HepG2 (cell line): ENCODE data around the gene UQCRC1. TPM values are rescaled to one million over a fixed set of nuclear protein-coding genes. Genes with fewer than 3 reads are reported as not detected.

Source experiments
- BORCS8-MEF2B ChIP-seq: sonication (generic); formaldehyde crosslinking; IDR thresholded peaks from 2 replicates; pipeline ENCODE4 v1.8.0; 2022; ENCODE audit warnings: mild to moderate bottlenecking, missing genetic modification reagents
- FOXC1 ChIP-seq: sonication (generic); formaldehyde crosslinking; IDR thresholded peaks from 2 replicates; pipeline ENCODE4 v1.8.0; 2022; ENCODE audit warnings: mild to moderate bottlenecking, missing genetic modification reagents, borderline replicate concordance
- GPN1 ChIP-seq: sonication (generic); formaldehyde crosslinking; IDR thresholded peaks from 2 replicates; pipeline ENCODE4 v1.5.1; 2020; ENCODE audit warnings: missing genetic modification reagents, borderline replicate concordance
- GZF1 ChIP-seq: sonication (generic); formaldehyde crosslinking; IDR thresholded peaks from 2 replicates; pipeline ENCODE4 v1.5.1; 2020; ENCODE audit warnings: mild to moderate bottlenecking, missing genetic modification reagents
- HOXA5 ChIP-seq: sonication (generic); formaldehyde crosslinking; IDR thresholded peaks from 2 replicates; pipeline ENCODE4 v1.4.0; 2020; ENCODE audit warnings: missing genetic modification reagents
- KDM5B ChIP-seq: sonication (generic); formaldehyde crosslinking; IDR thresholded peaks from 2 replicates; pipeline ENCODE4 v1.4.0; 2020; ENCODE audit warnings: missing genetic modification reagents, mild to moderate bottlenecking, borderline replicate concordance
- KMT2B ChIP-seq: IDR thresholded peaks from 2 replicates; pipeline ENCODE4 v1.6.1; 2016; ENCODE audit warnings: missing genetic modification reagents, missing compliant biosample characterization
- NFATC3 ChIP-seq: sonication (generic); formaldehyde crosslinking; IDR thresholded peaks from 2 replicates; pipeline ENCODE4 v1.5.1; 2020; ENCODE audit warnings: mild to moderate bottlenecking, missing genetic modification reagents
- PBX3 ChIP-seq: sonication (generic); formaldehyde crosslinking; IDR thresholded peaks from 2 replicates; pipeline ENCODE4 v1.8.1; 2023; ENCODE audit warnings: missing genetic modification reagents, inconsistent platforms, borderline replicate concordance
- SMAD3 ChIP-seq: sonication (generic); formaldehyde crosslinking; IDR thresholded peaks from 2 replicates; pipeline ENCODE4 v1.4.0; 2020; ENCODE audit warnings: missing genetic modification reagents
- STAG1 ChIP-seq: sonication (generic); formaldehyde crosslinking; IDR thresholded peaks from 2 replicates; pipeline ENCODE4 v1.4.0; 2020; ENCODE audit warnings: missing genetic modification reagents
- U2AF2 ChIP-seq: fragments of 200-400 bp; formaldehyde crosslinking; IDR thresholded peaks from 2 replicates; pipeline ENCODE4 v1.6.1; 2017; ENCODE audit warnings: low read depth, mild to moderate bottlenecking, low read length
- USF2 ChIP-seq, 2 experiments: sonication (generic) in 1 of 2; formaldehyde crosslinking in 1 of 2; IDR thresholded peaks; 2 replicates each; pipeline versions ENCODE4 v1.5.1 to v1.6.1; 2011 to 2020; ENCODE audit warnings: borderline replicate concordance in 1 of 2, low read depth in 1 of 2, low read length in 1 of 2, mild to moderate bottlenecking in 1 of 2, missing genetic modification reagents in 1 of 2, moderate library complexity in 1 of 2
- YEATS2 ChIP-seq: sonication (generic); formaldehyde crosslinking; IDR thresholded peaks from 2 replicates; pipeline ENCODE4 v1.4.0; 2020; ENCODE audit warnings: missing genetic modification reagents, borderline replicate concordance
- ZBED4 ChIP-seq: sonication (generic); formaldehyde crosslinking; IDR thresholded peaks from 2 replicates; pipeline ENCODE4 v1.4.0; 2020; ENCODE audit warnings: missing genetic modification reagents, borderline replicate concordance
- ZNF331 ChIP-seq: sonication (generic); formaldehyde crosslinking; IDR thresholded peaks from 2 replicates; pipeline ENCODE4 v1.4.0; 2020; ENCODE audit warnings: missing genetic modification reagents
- ZNF333 ChIP-seq: sonication (generic); formaldehyde crosslinking; IDR thresholded peaks from 2 replicates; pipeline ENCODE4 v1.4.0; 2020; ENCODE audit warnings: mild to moderate bottlenecking, missing genetic modification reagents, borderline replicate concordance
- ZNF572 ChIP-seq: sonication (generic); formaldehyde crosslinking; IDR thresholded peaks from 2 replicates; pipeline ENCODE4 v1.5.1; 2020; ENCODE audit warnings: mild to moderate bottlenecking, missing genetic modification reagents
- ZNF605 ChIP-seq: sonication (generic); formaldehyde crosslinking; IDR thresholded peaks from 2 replicates; pipeline ENCODE4 v1.8.0; 2022; ENCODE audit warnings: mild to moderate bottlenecking, missing genetic modification reagents
- ZNF678 ChIP-seq: sonication (generic); formaldehyde crosslinking; IDR thresholded peaks from 2 replicates; pipeline ENCODE4 v1.4.0; 2020; ENCODE audit warnings: mild to moderate bottlenecking, missing genetic modification reagents
- ZNF772 ChIP-seq: sonication (generic); formaldehyde crosslinking; IDR thresholded peaks from 2 replicates; pipeline ENCODE4 v1.5.0; 2020; ENCODE audit warnings: mild to moderate bottlenecking, missing genetic modification reagents
- ZNF776 ChIP-seq: sonication (generic); formaldehyde crosslinking; IDR thresholded peaks from 2 replicates; pipeline ENCODE4 v1.4.0; 2020; ENCODE audit warnings: mild to moderate bottlenecking, missing genetic modification reagents
- polyA plus RNA-seq, 8 experiments: library from polyadenylated mRNA; depleted of rRNA in 3 of 8; stranded (reverse) in 7 of 8; unstranded in 1 of 8; fragments of >200 nt; fragmentation: Illumina TruSeq in 4 of 8; extraction: Trizol in 4 of 8; gene quantifications; 2 replicates each; pipeline versions ENCODE4 v1.2.1 to v1.2.3, GENCODE V29; 2011 to 2016; ENCODE audit warnings: low read depth in 4 of 8, missing spikeins in 1 of 8, mixed read lengths in 1 of 8; ENCODE audit not compliant: insufficient read depth in 1 of 8
- total RNA-seq, 5 experiments: library from RNA; depleted of rRNA; stranded (reverse); fragments of >200 nt; fragmentation: Illumina TruSeq; extraction: Trizol; gene quantifications; 2 replicates each; pipeline ENCODE4 v1.2.3, GENCODE V29; 2016; ENCODE audit warnings: low read depth in 1 of 5

UQCRC1 gene
- total and polyA plus RNA-seq, 2 of the 13 experiments (the other 11 are each of a cell fraction or from before 2014, with no cell fraction given), result 316 to 680 TPM

GRCh38 chr3:48609088-48610005 lies at the start of gene UQCRC1 (continued):
- no peak for TF ChIP-seq ZNF678
- TF ChIP-seq ZNF776 (CRISPR knock-in tag), result peak; percentile 99
- peak; percentile 97 for TF ChIP-seq ZNF772 (CRISPR knock-in tag)
- no peak for TF ChIP-seq PBX3 (CRISPR knock-in tag)
- peak; percentile 79; the same call in 1 of the 2 replicates for TF ChIP-seq YEATS2
- TF ChIP-seq NFATC3 (CRISPR knock-in tag), result no peak
- no peak for TF ChIP-seq SMAD3
- TF ChIP-seq GZF1, result 0 out of 2 replicates have a peak, but pooled peaks have one; percentile 74
- no peak for TF ChIP-seq ZNF605 (CRISPR knock-in tag)
- no peak for TF ChIP-seq U2AF2
- no peak for TF ChIP-seq HOXA5 (CRISPR knock-in tag)
- TF ChIP-seq ZNF331 (CRISPR knock-in tag), result peak; percentile 45
- peak; percentile 58; the same call in 1 of the 2 replicates for TF ChIP-seq KMT2B
- TF ChIP-seq ZNF333, result peak; percentile 97
- TF ChIP-seq FOXC1, result peak; percentile 91
- peak; percentile 62 for TF ChIP-seq STAG1 (CRISPR knock-in tag)
- no peak for TF ChIP-seq ZBED4 (CRISPR knock-in tag)
- TF ChIP-seq BORCS8-MEF2B (CRISPR knock-in tag), result peak; percentile 73; the same call in 1 of the 2 replicates
- 0 out of 2 replicates have a peak, but pooled peaks have one; percentile 75 for TF ChIP-seq ZNF572
- TF ChIP-seq GPN1 (CRISPR knock-in tag), result no peak; the same call in 1 of the 2 replicates
- TF ChIP-seq USF2 (IDR thresholded peaks at IDR 0.05; ENCODE audit: low read depth, low read length), result no peak
- peak; percentile 51; the same call in 1 of the 2 replicates for TF ChIP-seq USF2 (CRISPR knock-in tag; IDR thresholded peaks at IDR 0.05; ENCODE audit: borderline replicate concordance)
- peak; percentile 85 for TF ChIP-seq KDM5B (CRISPR knock-in tag)
